LNCAP (cell line): Measurements from ENCODE around the gene ABCC3.

Experiments used
- CTCF ChIP-seq: fragments of 450-650 bp; IDR thresholded peaks from 2 replicates; pipeline ENCODE4 v1.5.1; 2017; ENCODE audit warnings: mild to moderate bottlenecking

The ABCC3 gene

DNA sequence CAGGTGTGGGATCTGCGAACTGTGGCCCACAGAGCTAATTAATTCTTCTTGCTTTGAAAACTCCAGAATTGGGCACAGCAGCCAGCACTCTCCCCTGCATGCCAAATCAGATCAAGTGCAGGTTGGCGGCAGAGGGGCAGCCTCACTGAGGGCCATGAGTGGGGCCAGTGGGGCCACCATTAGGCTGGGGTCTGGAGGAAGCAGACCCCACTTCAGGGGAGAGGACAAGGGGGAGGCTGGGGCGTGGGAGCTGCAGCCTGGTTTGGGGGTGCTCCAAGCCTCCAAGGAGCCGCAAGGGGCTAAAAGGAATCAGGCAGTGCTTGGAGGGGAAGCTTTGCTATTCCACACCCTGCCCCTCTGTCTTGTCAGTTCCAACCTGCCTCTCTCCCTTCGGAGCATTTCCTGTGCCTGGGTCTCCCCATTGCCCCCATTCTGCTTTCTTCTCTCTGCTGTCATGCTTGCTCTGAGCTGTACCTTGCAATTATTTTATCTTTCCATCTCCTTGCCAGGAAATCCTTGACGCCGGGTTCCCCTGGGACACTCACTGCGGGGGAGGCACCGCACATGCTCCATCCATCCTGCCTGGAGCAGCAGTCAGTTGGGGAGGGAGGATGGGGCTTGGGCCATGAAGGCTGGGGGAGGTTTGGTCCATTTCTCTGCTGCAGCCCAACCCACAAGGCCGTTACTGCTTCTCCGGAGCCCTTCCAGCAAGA lies 3.3 kb upstream of the ABCC3 start:
- TF ChIP-seq CTCF: no peak

DNA sequence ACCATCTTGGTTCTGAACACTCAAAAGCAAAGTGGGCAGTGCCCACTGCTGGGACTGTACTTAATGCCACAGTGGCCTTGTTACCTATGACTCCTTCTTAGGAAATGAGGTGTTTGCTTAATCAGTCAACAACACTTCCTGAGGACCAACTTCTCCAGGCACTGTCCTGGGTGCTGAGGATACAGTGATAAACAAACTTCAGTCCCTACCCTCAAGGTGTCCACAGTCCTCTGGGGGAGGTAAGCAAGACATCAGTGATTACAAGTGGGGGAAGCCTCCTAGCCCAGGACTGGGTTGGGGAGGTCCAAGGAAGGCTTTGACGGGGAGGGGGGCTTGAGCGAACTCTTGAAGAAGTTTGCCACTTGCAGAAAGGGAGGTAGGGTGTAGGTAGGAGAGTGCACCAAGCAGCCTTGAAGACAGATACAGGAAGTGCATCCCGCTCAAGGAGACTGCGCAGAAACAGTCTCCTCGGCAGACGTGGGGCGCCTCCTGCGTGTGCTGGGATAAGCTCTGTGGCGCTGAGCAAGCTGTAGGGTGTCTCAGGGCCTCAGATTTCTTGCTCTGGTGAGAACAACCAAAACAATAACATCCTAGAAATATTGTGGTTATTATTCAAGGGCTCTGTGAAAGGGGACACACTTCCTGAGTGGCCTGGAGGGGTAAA lies 2.6 kb upstream of the ABCC3 start:
- no peak for TF ChIP-seq CTCF

- no peak for TF ChIP-seq CTCF
Observed at GRCh38 chr17:50632637-50633036, 2.0 kb upstream of the ABCC3 start.

- no peak for TF ChIP-seq CTCF
Observed at GRCh38 chr17:50633683-50634082, 998 bp upstream of the ABCC3 start.

GRCh38 chr17:50634915-50635731 lies 442 bp downstream of the ABCC3 start:
- no peak for TF ChIP-seq CTCF

GRCh38 chr17:50635732-50635981 lies 976 bp downstream of the ABCC3 start:
- TF ChIP-seq CTCF: no peak

- no peak for TF ChIP-seq CTCF
Observed at GRCh38 chr17:50635982-50636803, 1.5 kb downstream of the ABCC3 start.
